HG02642 (cell line): ENCODE measurements around the gene SLC25A45.

Experiments used
- ATAC-seq: cut with Tn5 transposase; IDR thresholded peaks from one replicate; pipeline ENCODE4 v1.9.1; 2021; ENCODE audit warnings: mild to moderate bottlenecking; ENCODE audit not compliant: unreplicated experiment, poor library complexity

The SLC25A45 gene

GRCh38 chr11:65404638-65405339 is 22.3 kb upstream of the SLC25A45 start:
- ATAC-seq, result no peak

- ATAC-seq, result no peak
Observed at GRCh38 chr11:65404210-65404609, 21.8 kb upstream of the SLC25A45 start.

- ATAC-seq, result no peak
Observed at GRCh38 chr11:65403607-65404121, 21.2 kb upstream of the SLC25A45 start.

- no peak for ATAC-seq
Observed at GRCh38 chr11:65402790-65403189, 20.3 kb upstream of the SLC25A45 start.

GRCh38 chr11:65401803-65402248 is 19.4 kb upstream of the SLC25A45 start:
- ATAC-seq, result no peak

GRCh38 chr11:65401073-65401802 is 18.8 kb upstream of the SLC25A45 start:
- ATAC-seq, result no peak

GRCh38 chr11:65400307-65401072 is 18.0 kb upstream of the SLC25A45 start:
- no peak for ATAC-seq

- no peak for ATAC-seq
Observed at GRCh38 chr11:65399845-65400244, 17.4 kb upstream of the SLC25A45 start.

GRCh38 chr11:65399249-65399648 is 16.8 kb upstream of the SLC25A45 start:
- no peak for ATAC-seq

GRCh38 chr11:65398362-65398910 is 16.0 kb upstream of the SLC25A45 start:
- no peak for ATAC-seq

- ATAC-seq, result no peak
Observed at GRCh38 chr11:65396769-65397745, 14.6 kb upstream of the SLC25A45 start.

GRCh38 chr11:65395961-65396530 is 13.6 kb upstream of the SLC25A45 start:
- ATAC-seq, result no peak

GRCh38 chr11:65394125-65394536 is 11.7 kb upstream of the SLC25A45 start:
- ATAC-seq, result no peak

- ATAC-seq, result no peak
Observed at GRCh38 chr11:65393513-65394079, 11.2 kb upstream of the SLC25A45 start.

- ATAC-seq, result no peak
Observed at GRCh38 chr11:65392899-65393298, 10.5 kb upstream of the SLC25A45 start.

GRCh38 chr11:65392186-65392829 is 9.9 kb upstream of the SLC25A45 start:
- ATAC-seq, result no peak

GRCh38 chr11:65390996-65391395 is 8.6 kb upstream of the SLC25A45 start:
- no peak for ATAC-seq
